ENCODE data around the gene C11orf58. TPM values are rescaled to one million over a fixed set of nuclear protein-coding genes. Genes with fewer than 3 reads are reported as not detected.
A peak's percentile ranks its signal among the peaks of the same experiment; 100 is the strongest.

C11orf58 gene
- polyA plus RNA-seq, 10 donors, result 162 to 252 (median 189) TPM

GRCh38 chr11:16764888-16765287 lies 26.4 kb downstream of the C11orf58 start:
- DNase-seq, result no peak

- no peak for DNase-seq
Observed at GRCh38 chr11:16767137-16767536, 28.7 kb downstream of the C11orf58 start.

DNA sequence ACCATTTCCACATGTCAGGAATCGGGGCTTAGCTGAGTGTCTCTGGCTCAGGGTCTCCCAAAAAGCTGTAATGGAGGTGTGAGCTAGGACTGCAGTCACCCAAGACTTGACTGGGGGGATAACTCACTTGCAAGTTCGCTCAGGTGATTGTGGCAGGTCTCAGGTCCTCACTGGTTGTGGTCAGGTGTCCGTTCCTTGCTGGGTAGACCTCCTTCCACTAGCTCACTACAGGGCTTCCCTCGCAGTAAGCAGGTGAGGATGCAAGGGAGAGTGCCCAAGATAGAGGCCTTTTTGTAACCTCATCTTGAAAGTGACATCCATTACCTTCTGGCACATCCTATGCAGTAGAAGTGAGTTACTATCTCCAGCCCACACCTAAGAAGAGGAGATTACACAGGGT lies 29.5 kb downstream of the C11orf58 start:
- DNase-seq, result no peak

- no peak for DNase-seq
Observed at GRCh38 chr11:16769386-16769785, 30.9 kb downstream of the C11orf58 start.

DNA sequence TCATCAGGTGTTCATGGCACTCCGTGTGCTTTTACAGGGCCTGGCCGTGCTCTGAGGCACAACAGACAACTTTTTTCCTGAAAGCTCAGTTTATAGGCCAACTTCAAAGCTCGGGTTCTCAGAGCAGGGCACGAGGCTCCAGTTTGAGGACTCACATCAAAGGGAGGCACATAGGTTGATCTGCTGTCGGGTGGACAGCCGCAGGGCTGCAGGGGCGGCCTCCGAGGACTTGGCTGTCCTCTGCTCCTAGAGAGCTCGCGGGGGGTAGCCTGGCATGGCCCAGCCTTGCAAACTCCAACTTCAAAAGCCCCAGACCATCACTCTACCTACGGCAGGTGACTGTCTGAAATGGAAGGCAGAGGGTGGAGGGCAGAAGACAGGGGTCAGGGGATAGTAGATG lies 31.6 kb downstream of the C11orf58 start:
- no peak for DNase-seq

DNA sequence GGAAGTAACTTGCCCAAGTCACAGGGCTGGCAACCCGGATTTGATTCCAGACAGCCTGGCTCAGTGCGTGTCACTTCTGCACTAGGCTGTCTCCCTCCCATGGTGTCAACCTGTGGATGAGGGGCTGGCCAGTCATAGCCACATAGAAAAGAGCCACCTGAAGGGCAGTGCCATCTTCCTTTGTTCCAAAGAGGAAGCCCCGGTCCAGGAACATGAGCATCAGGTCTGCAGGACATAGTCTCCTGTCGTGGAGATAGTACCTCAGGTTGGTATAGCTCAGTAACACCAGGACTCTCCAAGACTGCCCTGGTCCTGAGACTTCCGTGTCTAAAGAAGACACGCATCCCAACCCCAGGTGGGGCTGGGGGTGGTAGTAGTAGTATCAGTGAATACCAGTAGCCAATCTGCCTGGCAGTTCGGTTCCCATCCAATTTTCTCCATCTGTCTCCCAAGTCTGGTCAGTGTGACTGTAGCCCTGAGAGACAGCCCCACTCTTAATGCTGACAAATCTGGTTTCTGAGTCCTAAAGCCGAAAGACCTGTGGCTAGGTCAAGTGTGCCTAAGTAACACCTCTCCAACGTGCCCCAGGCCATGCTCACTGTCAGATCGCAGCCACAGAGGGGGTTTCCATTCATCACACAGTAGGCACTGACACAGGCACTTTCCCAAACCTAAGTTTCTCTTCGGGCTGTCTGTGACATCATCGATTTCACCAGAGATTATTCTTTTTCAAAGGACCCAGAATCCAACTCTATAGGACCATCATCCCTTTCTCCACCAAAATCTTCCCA lies 33.1 kb downstream of the C11orf58 start:
- DNase-seq, result no peak

- no peak for DNase-seq
Observed at GRCh38 chr11:16772141-16772512, 33.7 kb downstream of the C11orf58 start.

DNA sequence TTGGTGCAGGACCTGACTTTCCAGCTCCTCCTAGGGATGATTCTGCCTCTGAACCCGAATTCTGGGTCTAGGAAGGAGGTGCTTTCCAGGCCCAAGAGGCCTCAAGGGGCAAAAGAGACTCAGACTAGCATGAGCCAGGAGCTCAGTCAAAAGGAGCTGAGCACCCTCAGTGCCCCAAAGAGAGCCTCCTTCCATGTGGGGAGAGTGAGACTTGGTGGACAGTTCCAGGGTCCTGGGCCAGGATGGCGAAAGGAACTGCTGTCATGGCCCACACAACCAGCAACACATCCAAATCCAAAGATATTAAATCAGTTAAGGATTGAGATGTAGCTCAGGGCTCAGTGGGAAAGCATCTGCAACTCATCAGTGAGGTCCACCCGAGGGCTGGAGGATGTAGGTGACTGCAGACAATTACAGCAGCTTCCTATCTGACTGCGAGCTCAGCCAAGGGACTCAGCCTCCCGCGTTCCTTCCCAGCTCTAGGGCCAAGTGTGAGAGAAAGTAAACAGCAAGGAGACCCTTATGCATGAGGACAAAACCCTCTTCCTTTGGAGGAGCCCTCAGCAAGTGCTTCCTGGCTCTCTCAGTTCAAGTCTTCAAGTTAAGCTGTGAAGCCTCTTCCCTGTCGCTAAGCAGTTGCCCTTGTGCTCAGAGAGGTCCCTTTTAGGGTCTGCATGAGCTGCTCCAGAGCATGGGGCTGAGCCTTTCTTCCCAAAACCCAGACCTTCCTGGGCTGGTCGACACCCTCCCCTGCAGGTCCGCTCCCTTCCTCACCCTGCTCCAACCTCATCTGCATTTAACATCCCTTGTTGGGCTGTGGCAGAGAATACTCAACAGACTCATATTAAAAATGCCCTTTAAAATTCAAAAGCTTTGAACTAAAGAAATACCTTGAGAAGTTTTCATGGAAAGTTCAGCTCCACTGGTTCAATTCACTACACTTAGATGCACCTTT lies 35.8 kb downstream of the C11orf58 start:
- peak in 2 of 3 donors; percentile 66 to 82 for DNase-seq

DNA sequence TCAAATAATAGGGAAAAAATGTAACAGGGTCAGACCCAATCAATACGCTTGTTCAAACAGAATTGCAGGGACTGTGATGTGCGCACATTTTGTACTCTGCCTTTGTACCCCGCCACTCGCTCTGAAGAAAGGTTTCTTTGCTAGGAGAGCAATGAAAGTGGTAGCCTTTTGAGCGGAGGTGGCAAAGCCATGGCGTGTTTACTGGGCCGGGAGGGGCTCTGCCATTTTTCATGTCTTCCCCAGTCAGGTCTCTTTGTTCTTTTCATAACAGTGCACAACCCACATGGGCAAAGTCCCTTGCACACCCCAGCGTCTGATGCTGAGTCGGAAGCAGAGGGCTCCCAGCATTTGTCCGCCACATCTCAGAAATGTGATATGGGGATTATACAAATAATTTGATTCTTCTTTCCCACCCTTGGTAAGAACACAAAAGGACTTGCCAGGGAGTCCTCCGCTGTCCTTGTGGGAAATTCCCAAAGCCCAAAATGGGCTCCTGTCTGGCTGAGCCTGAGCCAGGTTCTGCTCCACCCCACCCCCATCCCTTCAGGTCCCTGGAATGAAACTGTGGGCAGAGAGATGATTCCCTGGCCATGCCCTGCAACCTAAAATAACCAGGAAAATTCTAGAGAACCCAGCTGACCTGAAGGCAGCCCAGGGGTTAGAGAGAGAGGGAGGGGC lies 36.6 kb downstream of the C11orf58 start:
- no peak for DNase-seq

DNA sequence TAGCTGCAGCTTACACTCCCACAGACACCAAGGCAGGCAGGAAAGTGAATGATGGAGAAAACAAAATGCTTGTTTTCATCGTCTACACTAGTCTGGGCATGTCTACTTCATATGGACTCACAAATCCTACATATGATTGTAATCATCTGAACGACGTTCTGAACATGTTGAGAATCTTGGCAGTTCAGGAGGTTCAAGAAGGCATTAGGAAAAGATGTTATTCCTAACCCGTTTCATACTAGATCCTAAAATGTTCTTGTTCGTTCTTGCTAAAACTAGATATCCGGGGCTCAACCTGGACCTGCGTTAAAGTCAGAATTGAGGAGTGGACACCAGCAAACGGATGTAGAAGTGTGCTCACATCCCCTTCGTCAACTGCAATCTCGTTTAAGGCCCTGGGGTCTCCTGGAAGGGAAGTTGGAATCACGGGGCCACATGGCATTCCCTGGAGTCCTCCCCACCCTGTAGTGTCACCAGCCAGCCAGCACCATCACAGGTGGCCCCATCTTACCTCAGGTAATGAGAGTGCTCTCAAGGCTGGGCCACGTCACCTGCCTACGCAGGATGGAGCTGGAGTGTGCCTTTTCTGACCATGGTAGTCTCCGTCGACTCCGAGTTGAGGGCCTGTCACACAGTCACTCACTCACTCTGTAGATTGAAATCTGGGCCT lies 37.3 kb downstream of the C11orf58 start:
- peak in 2 of 3 donors; percentile 32 to 68 for DNase-seq

DNA sequence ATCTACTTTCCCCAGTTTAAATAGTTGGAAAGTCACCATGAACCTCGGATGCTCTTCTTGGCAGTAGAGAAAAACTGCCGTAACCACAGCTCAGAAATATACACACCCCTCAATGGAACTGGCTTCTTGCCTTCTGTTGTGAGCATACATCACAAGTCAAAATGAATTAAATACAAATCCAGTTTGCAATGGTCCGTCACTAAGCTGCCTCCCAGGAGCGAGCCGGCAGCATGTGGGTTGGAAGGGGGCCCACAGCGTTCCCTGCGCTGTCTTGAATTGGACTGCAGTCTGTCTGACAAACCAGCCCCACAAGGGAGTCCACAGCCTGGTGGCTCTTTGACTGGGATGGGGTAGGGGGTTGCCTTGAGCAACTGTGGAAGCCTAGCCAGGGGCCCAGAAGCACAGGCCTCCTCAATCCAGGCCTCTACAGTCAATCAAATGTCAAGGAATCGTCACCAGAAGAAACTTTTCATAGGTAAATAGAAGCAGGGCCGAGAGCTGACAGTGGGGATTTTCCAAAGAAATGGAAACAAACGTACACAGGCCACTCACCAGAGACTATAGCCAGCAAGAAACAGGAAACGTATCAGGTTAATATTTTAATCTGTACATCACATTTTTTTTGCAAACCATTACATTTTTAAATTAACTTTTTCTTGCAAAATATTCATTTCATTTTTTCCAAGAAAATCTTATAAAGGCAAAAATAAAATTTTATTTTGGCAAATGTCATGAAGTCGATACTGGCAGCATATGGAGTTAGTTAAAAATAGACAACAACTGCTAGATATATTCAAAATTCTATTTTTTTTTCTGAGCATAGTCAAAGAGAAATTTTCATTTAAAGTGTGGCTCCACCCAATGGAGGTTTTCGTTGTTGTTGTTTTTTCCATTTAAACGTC lies 38.5 kb downstream of the C11orf58 start:
- peak; percentile 81 to 96 (median 93) for DNase-seq

- no peak for DNase-seq
Observed at GRCh38 chr11:16777613-16777975, 39.1 kb downstream of the C11orf58 start.

- DNase-seq, result no peak
Observed at GRCh38 chr11:16778286-16778685, 39.8 kb downstream of the C11orf58 start.

GRCh38 chr11:16778876-16779275 lies 40.4 kb downstream of the C11orf58 start:
- no peak for DNase-seq

GRCh38 chr11:16779436-16779835 lies 41.0 kb downstream of the C11orf58 start:
- no peak for DNase-seq

- no peak for DNase-seq
Observed at GRCh38 chr11:16780146-16780545, 41.7 kb downstream of the C11orf58 start.

DNA sequence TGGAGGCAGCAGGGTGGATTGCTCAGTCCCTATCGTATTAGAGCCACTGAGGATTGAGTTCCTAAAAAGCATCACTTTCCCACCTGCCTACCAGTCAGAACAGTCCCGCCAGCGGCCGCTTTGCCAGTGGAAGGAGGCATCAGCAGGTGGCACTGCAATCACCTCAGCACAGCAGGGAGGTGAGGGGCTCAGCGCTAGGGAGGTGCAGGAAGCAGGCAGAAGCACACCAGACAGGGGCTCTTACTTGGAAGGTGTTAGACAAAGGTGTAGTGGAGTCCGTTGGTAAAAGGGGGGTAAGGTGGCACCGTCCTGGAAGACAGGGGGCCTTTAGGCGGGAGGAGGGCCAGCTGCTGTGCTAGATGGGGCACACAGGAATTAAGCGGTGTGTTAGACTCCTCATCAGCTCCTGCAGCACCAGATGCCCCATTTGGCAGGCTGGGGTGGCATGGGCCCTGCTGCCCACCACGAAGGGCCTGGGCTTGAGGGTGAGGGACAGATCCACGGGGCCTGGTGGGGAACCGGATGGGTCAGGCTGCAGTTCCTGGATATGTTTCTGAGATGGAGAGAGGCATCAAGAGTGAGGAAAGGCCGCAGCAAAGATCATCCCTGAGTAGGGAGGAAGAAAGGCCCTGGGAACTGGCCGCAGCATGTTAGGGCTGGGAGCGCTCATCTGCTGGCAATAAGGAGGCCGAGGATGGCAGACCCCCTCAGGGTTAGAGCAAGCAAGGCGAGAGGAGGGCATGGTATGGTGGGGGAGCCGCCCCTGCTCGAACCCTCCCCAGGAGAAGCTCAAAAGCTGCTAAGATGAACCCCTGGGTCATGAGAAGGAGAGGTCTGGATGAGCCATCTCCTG lies 42.5 kb downstream of the C11orf58 start:
- DNase-seq, result no peak

DNA sequence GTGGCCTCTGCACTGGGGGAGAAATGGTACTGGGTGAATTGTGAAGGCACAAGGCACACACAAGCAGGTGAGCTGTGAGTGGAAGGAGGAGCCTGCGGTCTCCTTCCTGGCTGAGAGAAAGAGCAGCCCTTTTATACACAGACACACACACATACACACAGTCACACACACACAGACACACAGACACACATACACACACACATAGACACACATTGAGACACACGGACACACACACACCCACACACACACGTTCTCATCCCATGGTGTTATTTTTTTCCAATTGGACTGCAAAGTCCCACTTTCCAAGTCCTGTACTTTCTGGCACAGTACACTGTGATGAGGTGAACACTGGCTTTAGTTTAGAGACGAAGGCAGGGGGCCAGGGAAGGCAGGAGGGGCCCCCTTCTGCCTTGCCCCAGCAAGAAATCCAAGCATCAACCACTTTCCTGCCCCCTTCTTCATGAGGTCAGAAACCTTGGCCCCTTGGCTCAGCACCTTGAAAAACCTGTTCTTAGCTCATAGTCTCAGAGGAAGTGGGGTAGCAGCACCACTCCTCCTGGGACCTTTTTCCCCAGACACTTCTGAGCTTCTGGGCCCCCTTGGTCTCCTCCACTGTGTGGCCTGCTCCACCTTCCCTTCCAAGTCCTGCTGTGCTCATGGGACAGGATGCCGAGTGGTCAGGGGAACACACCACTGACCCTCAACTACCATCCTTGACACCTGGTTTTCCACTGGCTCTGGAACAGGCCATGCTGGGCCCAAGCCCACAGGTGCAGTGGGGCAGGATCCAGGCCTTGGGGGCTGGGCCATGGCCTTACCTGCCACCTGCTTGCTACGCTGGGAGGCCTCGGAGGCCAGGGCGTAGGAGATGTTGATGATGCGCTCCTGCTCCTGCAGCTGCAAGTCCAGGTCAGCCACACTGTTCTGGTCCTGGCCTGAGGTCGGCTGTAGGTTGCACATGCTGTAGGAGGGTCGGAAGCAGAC lies 43.8 kb downstream of the C11orf58 start:
- DNase-seq, result peak in 1 of 3 donors; percentile 58

Measured in muscle of back (tissue), 11 donors.